ENCODE results near the gene XRCC2.

The XRCC2 gene

DNA sequence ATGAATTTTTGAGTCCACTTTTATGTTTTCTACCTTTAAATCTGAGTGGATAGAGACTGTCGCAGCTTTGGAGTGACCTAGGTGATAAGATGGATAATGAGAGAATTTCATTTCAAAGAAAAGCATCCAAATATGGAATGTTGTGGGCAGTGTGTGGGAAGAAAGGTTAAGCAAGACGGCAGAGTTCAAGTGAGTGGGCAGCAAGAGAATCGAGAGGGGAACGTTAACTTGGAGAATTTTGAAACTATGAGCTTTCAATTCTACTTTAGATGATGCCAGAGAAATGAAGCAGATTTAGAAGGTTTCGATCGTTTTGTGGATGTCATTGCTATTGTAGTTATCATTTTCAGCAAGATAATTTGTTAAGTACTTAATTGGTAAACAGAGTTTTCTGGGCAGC, 73.0 kb downstream of the XRCC2 start:
- in situ Hi-C loops (cut with HindIII; ENCODE audit: low sequenced_read_pairs): no loop called here
- no peak overlapping the region for H3K4me3 ChIP-seq (ENCODE audit: low read depth, low read length)
- TF ChIP-seq CTCF (IDR thresholded peaks at IDR 0.05; ENCODE audit: low read depth, low read length): no peak
- no peak for DNase-seq (ENCODE audit: low read depth, low spot score)

DNA sequence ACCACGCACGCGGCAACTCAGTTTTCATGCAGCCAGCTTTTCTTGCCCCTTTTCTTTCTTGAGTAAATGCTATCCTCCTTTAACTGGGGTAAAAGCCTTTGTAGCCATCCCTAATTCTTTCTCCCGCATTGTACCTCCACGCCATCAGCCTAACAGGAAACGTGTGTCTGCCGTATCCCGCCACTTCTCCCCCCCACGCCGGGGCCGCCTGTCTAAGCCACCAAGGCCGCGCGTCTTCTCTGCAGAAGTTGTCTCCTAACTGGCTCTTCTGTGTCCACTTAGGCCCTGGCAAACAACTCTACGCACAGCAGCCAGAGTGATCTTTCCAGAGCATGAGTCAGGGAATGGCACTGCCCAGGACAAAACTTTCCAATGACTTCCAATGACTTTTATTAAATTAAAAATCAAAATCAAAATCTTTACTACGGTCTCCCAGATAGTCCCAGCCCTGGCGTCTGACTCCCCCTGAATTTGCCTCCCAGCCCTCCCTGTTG, 74.6 kb downstream of the XRCC2 start:
- no peak overlapping the region for H3K4me3 ChIP-seq (ENCODE audit: low read depth, low read length)
- TF ChIP-seq CTCF (IDR thresholded peaks at IDR 0.05; ENCODE audit: low read depth, low read length): no peak
- in situ Hi-C loops (cut with HindIII; ENCODE audit: low sequenced_read_pairs): no loop called here
- no peak for DNase-seq (ENCODE audit: low read depth, low spot score)

GRCh38 chr7:152600266-152600665, 75.7 kb downstream of the XRCC2 start:
- in situ Hi-C loops (cut with HindIII; ENCODE audit: low sequenced_read_pairs): no loop called here
- no peak for TF ChIP-seq CTCF (IDR thresholded peaks at IDR 0.05; ENCODE audit: low read depth, low read length)
- no peak for DNase-seq (ENCODE audit: low read depth, low spot score)
- H3K4me3 ChIP-seq (ENCODE audit: low read depth, low read length): no peak overlapping the region

DNA sequence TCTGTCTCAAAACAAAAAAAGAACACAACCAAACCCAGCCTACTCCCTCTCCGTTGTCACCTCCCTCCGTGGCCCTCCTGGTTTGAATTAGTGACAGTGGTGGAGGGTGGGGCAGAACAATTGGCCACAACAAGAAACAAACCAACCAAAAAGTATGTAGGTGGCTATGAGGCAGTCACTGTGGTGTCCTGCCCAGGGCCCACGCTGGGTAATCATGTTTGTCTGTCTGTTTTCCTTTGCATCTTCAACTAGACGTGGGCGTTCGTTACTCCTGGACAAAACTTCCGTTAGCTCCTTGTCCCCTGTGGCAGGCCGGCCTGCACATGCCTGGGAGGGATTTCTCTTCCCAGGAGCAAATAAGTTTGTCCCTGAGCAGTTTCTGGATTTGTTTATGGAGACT, 78.4 kb downstream of the XRCC2 start:
- no peak for DNase-seq (ENCODE audit: low read depth, low spot score)
- in situ Hi-C loops (cut with HindIII; ENCODE audit: low sequenced_read_pairs): no loop called here
- no peak overlapping the region for H3K4me3 ChIP-seq (ENCODE audit: low read depth, low read length)
- TF ChIP-seq CTCF (IDR thresholded peaks at IDR 0.05; ENCODE audit: low read depth, low read length): no peak

DNA sequence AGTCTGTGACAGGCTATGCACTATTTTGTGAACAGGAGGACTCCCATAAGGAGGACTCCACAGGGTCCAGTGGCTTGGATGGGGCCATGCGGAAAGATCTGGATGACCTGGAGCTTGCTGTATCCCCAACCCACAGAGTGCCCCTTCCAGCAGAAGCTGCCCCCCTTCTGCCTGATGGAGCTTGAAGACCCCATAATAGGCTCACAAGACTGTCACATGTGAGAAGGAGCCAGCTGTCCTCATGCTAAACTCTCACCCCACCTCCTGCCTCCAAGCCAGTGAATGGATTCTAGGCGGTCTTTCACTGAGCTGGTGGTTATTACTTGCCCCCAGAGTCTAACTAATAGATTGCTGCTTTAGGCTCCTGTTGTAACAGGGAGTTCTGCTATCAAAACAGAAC, 79.1 kb downstream of the XRCC2 start:
- in situ Hi-C loops (cut with HindIII; ENCODE audit: low sequenced_read_pairs): no loop called here
- no peak for TF ChIP-seq CTCF (IDR thresholded peaks at IDR 0.05; ENCODE audit: low read depth, low read length)
- no peak for DNase-seq (ENCODE audit: low read depth, low spot score)
- no peak overlapping the region for H3K4me3 ChIP-seq (ENCODE audit: low read depth, low read length)
